ENCODE measurements around the gene DNAH2.

DNAH2 gene

DNA sequence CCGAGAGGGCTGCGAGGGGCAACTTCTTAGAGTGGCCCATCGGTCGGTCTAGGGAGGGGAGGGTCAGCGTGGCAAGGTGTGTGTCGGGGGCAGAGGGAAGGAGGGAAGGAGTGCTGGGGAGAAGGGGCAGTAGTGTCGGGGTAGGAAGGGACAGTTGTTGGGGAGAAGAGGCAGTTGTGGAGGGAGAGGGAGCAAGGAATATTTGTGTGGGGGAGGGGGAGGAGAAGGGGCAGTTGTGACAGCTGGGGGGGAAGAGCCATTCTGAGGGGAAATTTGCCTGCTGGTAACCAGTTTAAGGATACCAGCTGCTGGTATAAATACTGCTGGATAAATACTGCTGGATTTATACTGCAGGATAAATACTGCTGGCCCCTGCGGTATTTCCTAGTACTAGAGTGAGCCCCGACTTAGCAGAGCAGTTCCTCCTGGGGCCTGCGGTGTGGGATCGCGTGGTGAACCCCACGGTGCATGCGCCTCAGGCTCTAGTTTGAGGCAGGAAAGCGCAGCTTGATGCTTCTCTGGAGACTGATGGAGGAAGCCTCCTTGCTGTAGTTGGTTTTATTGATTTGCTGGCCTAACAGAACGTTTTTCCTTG lies 309 bp downstream of the DNAH2 start:
- peak overlapping the region; percentile 47 for H3K9ac ChIP-seq (ENCODE audit: low read length)
- H3F3A ChIP-seq (ENCODE audit: insufficient read depth): no peaks in the 10 kb centered on the region
- no peaks in the 10 kb centered on the region for H3K9me3 ChIP-seq (ENCODE audit: insufficient read depth, low read length)
- no peaks in the 10 kb centered on the region for H3K27me3 ChIP-seq (ENCODE audit: low read length)
- H3K9me2 ChIP-seq (replicated peaks; ENCODE audit: insufficient read depth, low read length): no peaks in the 10 kb centered on the region
- TF ChIP-seq EZH2phosphoT487 (conservative IDR thresholded peaks at IDR 0.05; ENCODE audit: low read length): no peak
- TF ChIP-seq, protein P1, sequence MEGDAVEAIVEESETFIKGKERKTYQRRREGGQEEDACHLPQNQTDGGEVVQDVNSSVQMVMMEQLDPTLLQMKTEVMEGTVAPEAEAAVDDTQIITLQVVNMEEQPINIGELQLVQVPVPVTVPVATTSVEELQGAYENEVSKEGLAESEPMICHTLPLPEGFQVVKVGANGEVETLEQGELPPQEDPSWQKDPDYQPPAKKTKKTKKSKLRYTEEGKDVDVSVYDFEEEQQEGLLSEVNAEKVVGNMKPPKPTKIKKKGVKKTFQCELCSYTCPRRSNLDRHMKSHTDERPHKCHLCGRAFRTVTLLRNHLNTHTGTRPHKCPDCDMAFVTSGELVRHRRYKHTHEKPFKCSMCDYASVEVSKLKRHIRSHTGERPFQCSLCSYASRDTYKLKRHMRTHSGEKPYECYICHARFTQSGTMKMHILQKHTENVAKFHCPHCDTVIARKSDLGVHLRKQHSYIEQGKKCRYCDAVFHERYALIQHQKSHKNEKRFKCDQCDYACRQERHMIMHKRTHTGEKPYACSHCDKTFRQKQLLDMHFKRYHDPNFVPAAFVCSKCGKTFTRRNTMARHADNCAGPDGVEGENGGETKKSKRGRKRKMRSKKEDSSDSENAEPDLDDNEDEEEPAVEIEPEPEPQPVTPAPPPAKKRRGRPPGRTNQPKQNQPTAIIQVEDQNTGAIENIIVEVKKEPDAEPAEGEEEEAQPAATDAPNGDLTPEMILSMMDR (IDR thresholded peaks at IDR 0.05; ENCODE audit: insufficient read depth, low read length, poor library complexity, severe bottlenecking): no peak
- H2AFZ ChIP-seq (ENCODE audit: low read depth, low read length, severe bottlenecking): no peak overlapping the region
- peak overlapping the region; percentile 40 for H3K4me3 ChIP-seq (ENCODE audit: insufficient read depth, low read length, poor library complexity, severe bottlenecking)
- no peaks in the 10 kb centered on the region for H3K79me2 ChIP-seq (ENCODE audit: insufficient read depth, low read length)
- H3K4me2 ChIP-seq (ENCODE audit: low read depth, low read length, poor library complexity, severe bottlenecking): peak overlapping the region; percentile 54
- H3K36me3 ChIP-seq (ENCODE audit: low read length): no peaks in the 10 kb centered on the region
- H3K27ac ChIP-seq (ENCODE audit: low read depth, low read length): no peak overlapping the region
- no peaks in the 10 kb centered on the region for H4K20me1 ChIP-seq (ENCODE audit: low read depth, low read length)

DNA sequence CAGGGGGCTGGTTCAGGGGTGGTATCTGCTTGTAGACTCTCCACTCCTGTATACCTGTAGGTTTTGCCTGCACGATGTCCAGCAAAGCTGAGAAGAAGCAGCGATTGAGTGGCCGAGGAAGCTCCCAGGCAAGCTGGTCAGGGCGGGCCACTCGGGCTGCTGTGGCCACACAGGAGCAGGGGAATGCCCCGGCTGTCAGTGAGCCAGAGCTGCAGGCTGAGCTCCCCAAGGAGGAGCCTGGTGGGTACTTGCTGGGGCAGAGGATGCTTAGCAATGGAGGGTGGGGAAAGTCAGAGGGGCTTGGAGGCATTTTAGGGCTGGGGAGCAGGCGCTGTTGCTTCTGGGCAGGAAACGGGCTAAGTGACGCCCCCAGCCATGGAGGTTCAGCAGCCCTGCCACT lies 2.1 kb downstream of the DNAH2 start:
- TF ChIP-seq EZH2phosphoT487 (conservative IDR thresholded peaks at IDR 0.05; ENCODE audit: low read length): no peak
- TF ChIP-seq, protein P1 (IDR thresholded peaks at IDR 0.05; ENCODE audit: insufficient read depth, low read length, poor library complexity, severe bottlenecking): no peak
- Histone ChIP-seq H3K36me3 (ENCODE audit: low read length) (no peaks in the 10 kb centered on the region), H3K4me2 (ENCODE audit: low read depth, low read length, poor library complexity, severe bottlenecking) (no peak overlapping the region), H3K27ac (ENCODE audit: low read depth, low read length) (no peak overlapping the region), H2AFZ (ENCODE audit: low read depth, low read length, severe bottlenecking) (no peak overlapping the region), H3K79me2 (ENCODE audit: insufficient read depth, low read length) (no peaks in the 10 kb centered on the region), H3K27me3 (ENCODE audit: low read length) (no peaks in the 10 kb centered on the region), H3K4me3 (ENCODE audit: insufficient read depth, low read length, poor library complexity, severe bottlenecking) (no peak overlapping the region), H4K20me1 (ENCODE audit: low read depth, low read length) (no peaks in the 10 kb centered on the region), H3F3A (ENCODE audit: insufficient read depth) (no peaks in the 10 kb centered on the region), H3K9me3 (ENCODE audit: insufficient read depth, low read length) (no peaks in the 10 kb centered on the region), H3K9ac (ENCODE audit: low read length) (no peak overlapping the region), H3K9me2 (replicated peaks; ENCODE audit: insufficient read depth, low read length) (no peaks in the 10 kb centered on the region)

DNA sequence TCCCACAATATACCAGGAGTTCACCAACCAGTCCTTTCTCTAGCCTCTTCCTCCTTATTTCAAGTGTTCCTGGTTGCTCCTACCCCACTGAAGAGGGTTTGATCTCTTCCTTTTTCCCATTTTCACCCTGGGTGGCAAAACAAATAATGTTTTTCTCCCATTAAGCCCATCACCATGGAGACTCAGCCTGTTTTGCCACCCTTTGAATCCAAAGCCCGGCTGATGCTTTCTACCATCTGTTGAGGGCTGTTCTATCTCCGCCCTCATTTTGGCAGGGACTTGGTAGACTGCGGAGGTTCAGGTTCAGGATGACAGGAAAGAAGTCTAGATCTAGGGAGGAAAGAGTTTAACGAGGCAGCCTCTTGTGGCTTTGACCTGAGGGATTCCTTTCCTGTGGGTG lies 2.6 kb downstream of the DNAH2 start:
- H3K9ac ChIP-seq (ENCODE audit: low read length): no peak overlapping the region
- no peak overlapping the region for H2AFZ ChIP-seq (ENCODE audit: low read depth, low read length, severe bottlenecking)
- H4K20me1 ChIP-seq (ENCODE audit: low read depth, low read length): no peaks in the 10 kb centered on the region
- no peaks in the 10 kb centered on the region for H3K9me3 ChIP-seq (ENCODE audit: insufficient read depth, low read length)
- H3K4me3 ChIP-seq (ENCODE audit: insufficient read depth, low read length, poor library complexity, severe bottlenecking): no peak overlapping the region
- H3K36me3 ChIP-seq (ENCODE audit: low read length): no peaks in the 10 kb centered on the region
- H3K9me2 ChIP-seq (replicated peaks; ENCODE audit: insufficient read depth, low read length): no peaks in the 10 kb centered on the region
- no peak overlapping the region for H3K4me2 ChIP-seq (ENCODE audit: low read depth, low read length, poor library complexity, severe bottlenecking)
- no peaks in the 10 kb centered on the region for H3K27me3 ChIP-seq (ENCODE audit: low read length)
- TF ChIP-seq, protein P1 (IDR thresholded peaks at IDR 0.05; ENCODE audit: insufficient read depth, low read length, poor library complexity, severe bottlenecking): no peak
- no peak for TF ChIP-seq EZH2phosphoT487 (conservative IDR thresholded peaks at IDR 0.05; ENCODE audit: low read length)
- no peaks in the 10 kb centered on the region for H3F3A ChIP-seq (ENCODE audit: insufficient read depth)
- H3K27ac ChIP-seq (ENCODE audit: low read depth, low read length): no peak overlapping the region
- H3K79me2 ChIP-seq (ENCODE audit: insufficient read depth, low read length): no peaks in the 10 kb centered on the region

Data from SU-DHL-6 (cell line).